ENCODE data around the gene TBC1D2B.

- no peak for TF ChIP-seq CTCF (IDR thresholded peaks at IDR 0.05)
- no peak for TF ChIP-seq POLR2A (IDR thresholded peaks at IDR 0.05)
Measured at GRCh38 chr15:78110916-78111475, 33.5 kb upstream of the TBC1D2B start.
